Kidney (tissue), 14 donors: Measurements from ENCODE around the gene ZNHIT6. TPM values are rescaled to one million over a fixed set of nuclear protein-coding genes. Genes with fewer than 3 reads are reported as not detected.
"Not testable (repeated sequence)": the region's sequence is repeated elsewhere in the genome, so short reads cannot be mapped to it uniquely, and the experiment has no call there.

Source experiments
- DNase-seq, 5 donors: peaks; one replicate each; pipeline ENCODE4 v3.0.0-alpha.2; 2013 to 2020
- FAIRE-seq: peaks from 2 replicates; lab custom pipeline; 2012; peaks lifted over from hg19 to GRCh38; lab: Jason Lieb, UNC
- H3K27ac ChIP-seq, 2 donors: one replicate each; pipeline ENCODE4 v1.7.0; 2013; ENCODE audit warnings: low read depth in 2 of 2, low read length in 2 of 2, inconsistent platforms in 1 of 2
- H3K27me3 ChIP-seq: one replicate; pipeline ENCODE4 v1.7.1; 2013; ENCODE audit warnings: low read length, inconsistent platforms; ENCODE audit not compliant: control insufficient read depth, insufficient read depth
- H3K36me3 ChIP-seq, 3 donors: one replicate each; pipeline versions ENCODE4 v1.7.0 to v1.7.1; 2013; ENCODE audit warnings: low read length in 3 of 3, control low read depth in 1 of 3, inconsistent platforms in 1 of 3; ENCODE audit not compliant: insufficient read depth in 3 of 3, control insufficient read depth in 2 of 3
- H3K4me1 ChIP-seq, 3 donors: one replicate each; pipeline versions ENCODE4 v1.7.0 to v1.7.1; 2013; ENCODE audit warnings: low read length in 3 of 3, inconsistent platforms in 1 of 3, low read depth in 1 of 3; ENCODE audit not compliant: control insufficient read depth in 2 of 3, insufficient read depth in 2 of 3
- H3K4me3 ChIP-seq, 3 donors: one replicate each; pipeline versions ENCODE4 v1.7.0 to v1.8.1; 2013; ENCODE audit warnings: low read length in 3 of 3, control low read depth in 1 of 3, inconsistent platforms in 1 of 3
- H3K9ac ChIP-seq, 3 donors: one replicate each; pipeline versions ENCODE4 v1.7.0 to v1.7.1; 2013; ENCODE audit warnings: low read length in 3 of 3, control low read depth in 1 of 3, inconsistent platforms in 1 of 3
- H3K9me3 ChIP-seq, 3 donors: one replicate each; pipeline versions ENCODE4 v1.7.0 to v1.7.1; 2013; ENCODE audit warnings: low read length in 3 of 3, control low read depth in 1 of 3, inconsistent platforms in 1 of 3; ENCODE audit not compliant: control insufficient read depth in 2 of 3, insufficient read depth in 1 of 3
- CTCF ChIP-seq: IDR thresholded peaks from 3 replicates; pipeline ENCODE4 v1.5.1; 2012; ENCODE audit warnings: mild to moderate bottlenecking, moderate library complexity, borderline replicate concordance; ENCODE audit not compliant: insufficient read depth; ENCODE audit errors: extremely low read depth
- intact Hi-C: fragments of 100-400 bp; cut with DNase I; formaldehyde crosslinking; loops from one replicate; pipeline ENCODE4 v1.11.1; 2022
- polyA plus RNA-seq: library from polyadenylated mRNA; stranded (reverse); fragments of 350-450 nt; fragmentation: Illumina TruSeq; extraction: RNeasy Lipid Tissue Mini Kit (QIAGEN cat#74804); gene quantifications from one replicate; pipeline ENCODE4 v1.2.3, GENCODE V29; 2014; ENCODE audit warnings: low read depth, low replicate concordance; ENCODE audit not compliant: insufficient read depth
- total RNA-seq: library from RNA; stranded (reverse); fragmentation: NEBNext Ultra II Directional; extraction: Animal tissue kit (Norgen Biotek cat#: 25700); gene quantifications from one replicate; pipeline ENCODE4 v1.2.1, GENCODE V29; 2021
- donor health status: control.
- donor health status: control.
- donor health status: control.
- donor health status: control.
- donor health status: control.
- donor health status: DM: yes; HTN: yes; CAD: no.
- donor health status: Normal renal cell carcinoma (clear cell type).

ZNHIT6 gene
- total and polyA plus RNA-seq, 2 donors from 2014 or later: 5.8 to 17.5 TPM

- Histone ChIP-seq H3K36me3 (no peaks in the 10 kb centered on the region), H3K9me3 (no peaks in the 10 kb centered on the region), H3K4me3 (no peak overlapping the region), H3K27me3 (no peaks in the 10 kb centered on the region), H3K9ac (no peak overlapping the region), H3K27ac (no peak overlapping the region), H3K4me1 (no peaks in the 10 kb centered on the region)
- FAIRE-seq (no peak), DNase-seq (no peak)
- intact Hi-C loops: no loop called here
- TF ChIP-seq CTCF: no peak
These were observed 38.5 kb upstream of the ZNHIT6 start for GRCh38 chr1:85746777-85747176.

GRCh38 chr1:85743814-85744213 lies 35.6 kb upstream of the ZNHIT6 start:
- no peak for FAIRE-seq

GRCh38 chr1:85734931-85735330 lies 26.7 kb upstream of the ZNHIT6 start:
- no peaks in the 10 kb centered on the region for H3K36me3 ChIP-seq
- intact Hi-C loops: no loop called here
- DNase-seq: peak in 4 of 5 donors; percentile 55 to 90 (median 74)
- TF ChIP-seq CTCF: no peak
- no peaks in the 10 kb centered on the region for H3K9me3 ChIP-seq
- H3K4me3 ChIP-seq: no peak overlapping the region
- H3K9ac ChIP-seq: no peak overlapping the region
- no peak overlapping the region for H3K27ac ChIP-seq
- no peaks in the 10 kb centered on the region for H3K4me1 ChIP-seq
- FAIRE-seq: peak; percentile 85
- no peaks in the 10 kb centered on the region for H3K27me3 ChIP-seq

More at GRCh38 chr1:85743814-85744213, 35.6 kb upstream of the ZNHIT6 start:
- no peaks in the 10 kb centered on the region for H3K4me1 ChIP-seq
- TF ChIP-seq CTCF: no peak
- H3K27ac ChIP-seq: no peak overlapping the region
- no peaks in the 10 kb centered on the region for H3K27me3 ChIP-seq
- no peaks in the 10 kb centered on the region for H3K36me3 ChIP-seq
- H3K9me3 ChIP-seq: no peaks in the 10 kb centered on the region
- DNase-seq: no peak
- intact Hi-C loops: no loop called here
- H3K4me3 ChIP-seq: no peak overlapping the region
- H3K9ac ChIP-seq: no peak overlapping the region

- intact Hi-C loops: no loop called here
- Histone ChIP-seq H3K27ac (no peak overlapping the region), H3K4me3 (no peak overlapping the region), H3K36me3 (no peaks in the 10 kb centered on the region), H3K9ac (no peak overlapping the region), H3K4me1 (no peaks in the 10 kb centered on the region), H3K9me3 (peaks cover 0 to 3% (median 2%) of the 10 kb centered on the region in 3 donors), H3K27me3 (no peaks in the 10 kb centered on the region)
- FAIRE-seq (no peak), DNase-seq (no peak)
- no peak for TF ChIP-seq CTCF
These were observed 10.6 kb upstream of the ZNHIT6 start for GRCh38 chr1:85718678-85719340.

- H3K27ac ChIP-seq, H3K9me3 ChIP-seq, FAIRE-seq, H3K4me3 ChIP-seq, DNase-seq, H3K9ac ChIP-seq, H3K27me3 ChIP-seq, intact Hi-C loops, H3K36me3 ChIP-seq, H3K4me1 ChIP-seq: not testable (repeated sequence)
These were observed 6.3 kb upstream of the ZNHIT6 start for GRCh38 chr1:85714418-85715114.
